Measurements from ENCODE around the gene PEX11G.

The PEX11G gene

DNA sequence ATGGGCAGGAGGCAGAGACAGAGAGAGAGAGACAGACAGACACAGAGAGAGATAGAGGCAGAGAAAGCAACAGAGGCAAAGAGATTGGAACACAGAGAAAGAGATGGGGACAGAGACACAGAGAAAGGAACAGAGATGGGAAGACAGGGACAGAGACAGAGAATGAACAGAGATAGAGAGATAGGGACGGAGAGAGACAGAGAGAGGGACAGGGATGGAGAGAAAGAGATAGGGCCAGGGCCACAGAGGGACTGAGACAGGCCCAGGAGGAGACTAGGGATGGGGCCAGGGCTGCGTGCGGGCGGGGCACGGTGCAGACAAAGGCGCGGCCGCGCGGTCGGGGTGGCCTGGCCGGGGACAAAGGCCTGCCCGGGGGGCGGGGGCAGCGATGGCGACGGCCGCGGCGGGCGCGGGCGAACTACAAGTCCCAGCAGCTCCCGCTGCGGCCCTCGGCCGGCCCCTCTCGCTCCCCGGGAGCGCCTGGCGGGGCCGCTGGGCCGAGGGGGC lies 26.9 kb upstream of the PEX11G start, which contains the start of gene ZNF358:
TSS of gene ZNF358 (plus strand) at position 459 of the 507 bp plus-strand sequence. CDS start 3,140 bp downstream, outside the sequence.
- H3K9me3 ChIP-seq (ENCODE audit: insufficient read depth, low read depth, low read length), result no peaks in the 10 kb centered on the region
- peaks cover 6% of the 10 kb centered on the region for H3K79me2 ChIP-seq (ENCODE audit: insufficient read depth, low read length)
- H3K36me3 ChIP-seq (ENCODE audit: insufficient read depth, low read length), result no peaks in the 10 kb centered on the region
- H4K20me1 ChIP-seq (ENCODE audit: insufficient read depth, low read length, poor library complexity, severe bottlenecking), result no peaks in the 10 kb centered on the region
- H3F3A ChIP-seq (ENCODE audit: low read depth), result no peaks in the 10 kb centered on the region
- H3K9me2 ChIP-seq (replicated peaks; ENCODE audit: low read depth, low read length), result no peaks in the 10 kb centered on the region
- TF ChIP-seq EZH2phosphoT487 (IDR thresholded peaks at IDR 0.05; ENCODE audit: borderline replicate concordance), result no peak
- TF ChIP-seq, protein P1, sequence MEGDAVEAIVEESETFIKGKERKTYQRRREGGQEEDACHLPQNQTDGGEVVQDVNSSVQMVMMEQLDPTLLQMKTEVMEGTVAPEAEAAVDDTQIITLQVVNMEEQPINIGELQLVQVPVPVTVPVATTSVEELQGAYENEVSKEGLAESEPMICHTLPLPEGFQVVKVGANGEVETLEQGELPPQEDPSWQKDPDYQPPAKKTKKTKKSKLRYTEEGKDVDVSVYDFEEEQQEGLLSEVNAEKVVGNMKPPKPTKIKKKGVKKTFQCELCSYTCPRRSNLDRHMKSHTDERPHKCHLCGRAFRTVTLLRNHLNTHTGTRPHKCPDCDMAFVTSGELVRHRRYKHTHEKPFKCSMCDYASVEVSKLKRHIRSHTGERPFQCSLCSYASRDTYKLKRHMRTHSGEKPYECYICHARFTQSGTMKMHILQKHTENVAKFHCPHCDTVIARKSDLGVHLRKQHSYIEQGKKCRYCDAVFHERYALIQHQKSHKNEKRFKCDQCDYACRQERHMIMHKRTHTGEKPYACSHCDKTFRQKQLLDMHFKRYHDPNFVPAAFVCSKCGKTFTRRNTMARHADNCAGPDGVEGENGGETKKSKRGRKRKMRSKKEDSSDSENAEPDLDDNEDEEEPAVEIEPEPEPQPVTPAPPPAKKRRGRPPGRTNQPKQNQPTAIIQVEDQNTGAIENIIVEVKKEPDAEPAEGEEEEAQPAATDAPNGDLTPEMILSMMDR (conservative IDR thresholded peaks at IDR 0.05; ENCODE audit: low read length), result no peak
- H3K4me3 ChIP-seq (ENCODE audit: low read length, poor library complexity, severe bottlenecking), result peak within 1 kb of the TSS; percentile 93
- H3K4me1 ChIP-seq (ENCODE audit: insufficient read depth, low read length, poor library complexity, severe bottlenecking), result peaks cover 15% of the 10 kb centered on the region
- H3K9ac ChIP-seq (ENCODE audit: low read depth, low read length, poor library complexity, severe bottlenecking), result peak within 1 kb of the TSS; percentile 86
- H2AFZ ChIP-seq (ENCODE audit: low read length), result peak within 1 kb of the TSS; percentile 97
- no peaks in the 10 kb centered on the region for H3K27me3 ChIP-seq (ENCODE audit: insufficient read depth, low read length, poor library complexity, severe bottlenecking)
- H3K4me2 ChIP-seq (ENCODE audit: low read depth, low read length, poor library complexity, severe bottlenecking), result peak within 1 kb of the TSS; percentile 99

DNA sequence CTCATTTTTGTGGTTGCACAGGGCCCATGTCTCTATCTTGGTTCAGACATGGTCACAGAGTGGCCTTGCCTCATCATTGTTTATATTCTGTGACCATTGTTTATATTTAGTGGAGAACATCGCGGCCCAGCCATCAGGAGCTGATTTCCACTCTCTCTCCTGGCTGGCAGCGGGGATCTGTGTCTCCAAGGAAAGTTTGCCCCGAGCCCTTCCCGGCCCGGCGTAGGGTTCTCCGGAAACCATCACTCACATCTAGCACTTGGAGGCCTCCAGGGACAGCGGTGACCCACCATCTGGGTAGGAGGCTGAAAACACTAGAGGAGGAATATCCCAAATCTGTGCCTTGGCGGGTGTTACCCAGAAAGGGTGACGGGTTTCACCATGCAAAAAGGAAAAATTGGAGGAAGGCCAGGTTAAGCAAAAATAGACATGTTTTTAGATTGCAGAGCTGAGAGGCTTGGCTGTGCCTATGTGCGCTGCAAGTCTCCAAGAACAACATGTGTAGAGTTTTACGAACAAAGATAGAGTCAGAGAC lies 26.3 kb upstream of the PEX11G start:
- H3K9me3 ChIP-seq (ENCODE audit: insufficient read depth, low read depth, low read length), result no peaks in the 10 kb centered on the region
- peak overlapping the region; percentile 97 for H2AFZ ChIP-seq (ENCODE audit: low read length)
- peak overlapping the region; percentile 73 for H3K4me3 ChIP-seq (ENCODE audit: low read length, poor library complexity, severe bottlenecking)
- no peaks in the 10 kb centered on the region for H3K36me3 ChIP-seq (ENCODE audit: insufficient read depth, low read length)
- H3K4me1 ChIP-seq (ENCODE audit: insufficient read depth, low read length, poor library complexity, severe bottlenecking), result peaks cover 15% of the 10 kb centered on the region
- H3K79me2 ChIP-seq (ENCODE audit: insufficient read depth, low read length), result peaks cover 6% of the 10 kb centered on the region
- no peaks in the 10 kb centered on the region for H3F3A ChIP-seq (ENCODE audit: low read depth)
- H3K4me2 ChIP-seq (ENCODE audit: low read depth, low read length, poor library complexity, severe bottlenecking), result peak overlapping the region; percentile 69
- H3K9me2 ChIP-seq (replicated peaks; ENCODE audit: low read depth, low read length), result no peaks in the 10 kb centered on the region
- no peaks in the 10 kb centered on the region for H4K20me1 ChIP-seq (ENCODE audit: insufficient read depth, low read length, poor library complexity, severe bottlenecking)
- peak overlapping the region; percentile 83 for H3K9ac ChIP-seq (ENCODE audit: low read depth, low read length, poor library complexity, severe bottlenecking)
- no peak for TF ChIP-seq EZH2phosphoT487 (IDR thresholded peaks at IDR 0.05; ENCODE audit: borderline replicate concordance)
- TF ChIP-seq, protein P1 (conservative IDR thresholded peaks at IDR 0.05; ENCODE audit: low read length), result no peak
- H3K27me3 ChIP-seq (ENCODE audit: insufficient read depth, low read length, poor library complexity, severe bottlenecking), result no peaks in the 10 kb centered on the region

DNA sequence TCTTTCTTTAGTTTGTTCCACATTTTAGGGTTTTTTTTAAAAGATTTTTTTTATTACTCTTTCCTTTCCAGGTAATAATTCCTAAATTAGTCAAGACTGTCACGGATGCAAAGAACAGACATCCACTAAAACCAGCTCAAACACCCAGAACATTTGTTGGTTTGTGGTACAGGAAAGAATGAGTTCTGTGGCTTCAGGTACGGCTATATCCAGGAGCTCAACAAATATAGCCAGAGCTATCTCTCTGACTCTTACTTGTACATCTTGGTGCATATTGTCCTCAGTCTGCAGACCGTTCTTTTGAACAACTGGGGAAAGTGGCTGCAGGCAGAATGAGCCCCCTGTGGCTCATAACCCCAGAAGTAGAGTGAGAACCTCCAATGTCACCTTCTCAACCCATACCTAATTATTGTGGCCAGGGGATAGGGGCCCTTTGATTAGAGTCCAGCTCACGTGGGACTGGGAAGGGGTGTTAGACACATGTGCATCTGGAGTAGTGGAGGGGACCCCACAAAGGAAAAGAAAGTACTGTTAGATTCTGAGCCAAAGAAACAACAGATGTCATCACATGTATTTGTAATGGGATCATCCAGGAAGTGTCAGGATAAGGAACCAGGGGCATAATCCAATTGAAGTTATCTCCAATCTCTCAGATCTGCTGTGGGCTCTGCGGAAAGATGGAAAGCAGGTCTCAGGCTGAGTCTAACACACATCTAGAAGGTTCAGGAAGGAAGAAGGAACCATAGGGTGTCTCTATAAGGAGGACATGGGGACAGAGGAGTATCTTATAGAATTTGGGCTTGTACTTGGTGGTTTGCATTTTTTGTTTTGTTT lies 25.2 kb upstream of the PEX11G start:
- Histone ChIP-seq H4K20me1 (ENCODE audit: insufficient read depth, low read length, poor library complexity, severe bottlenecking) (no peaks in the 10 kb centered on the region), H3K27me3 (ENCODE audit: insufficient read depth, low read length, poor library complexity, severe bottlenecking) (no peaks in the 10 kb centered on the region), H3K4me2 (ENCODE audit: low read depth, low read length, poor library complexity, severe bottlenecking) (no peak overlapping the region), H3K9me2 (replicated peaks; ENCODE audit: low read depth, low read length) (no peaks in the 10 kb centered on the region), H3F3A (ENCODE audit: low read depth) (no peaks in the 10 kb centered on the region), H3K36me3 (ENCODE audit: insufficient read depth, low read length) (no peaks in the 10 kb centered on the region), H3K79me2 (ENCODE audit: insufficient read depth, low read length) (peaks cover 6% of the 10 kb centered on the region), H3K4me3 (ENCODE audit: low read length, poor library complexity, severe bottlenecking) (no peak overlapping the region), H2AFZ (ENCODE audit: low read length) (no peak overlapping the region), H3K9ac (ENCODE audit: low read depth, low read length, poor library complexity, severe bottlenecking) (no peak overlapping the region), H3K9me3 (ENCODE audit: insufficient read depth, low read depth, low read length) (no peaks in the 10 kb centered on the region), H3K4me1 (ENCODE audit: insufficient read depth, low read length, poor library complexity, severe bottlenecking) (peaks cover 15% of the 10 kb centered on the region)
- TF ChIP-seq, protein P1 (conservative IDR thresholded peaks at IDR 0.05; ENCODE audit: low read length), result no peak
- TF ChIP-seq EZH2phosphoT487 (IDR thresholded peaks at IDR 0.05; ENCODE audit: borderline replicate concordance), result no peak
